ENCODE measurements around the gene AQP2. TPM values are rescaled to one million over a fixed set of nuclear protein-coding genes. Genes with fewer than 3 reads are reported as not detected.

Gene AQP2
- total and polyA plus RNA-seq, 2 experiments from 2014 or later, result 0.07 TPM; not detected in 1

GRCh38 chr12:49946086-49946485, 4.5 kb upstream of the AQP2 start (continued):
- TF ChIP-seq ETS1 (IDR thresholded peaks at IDR 0.05), result no peak
- TF ChIP-seq STAT1 (IDR thresholded peaks at IDR 0.05; ENCODE audit: unreplicated experiment), result no peak
- TF ChIP-seq ZNF114 (CRISPR knock-in tag; IDR thresholded peaks at IDR 0.05), result no peak

- H3K27ac Mint-ChIP-seq, result no peak overlapping the region
- peaks cover 14% of the 10 kb centered on the region for H3K27me3 Mint-ChIP-seq (ENCODE audit: insufficient read depth, low read depth, poor library complexity)
- TF ChIP-seq NANOG (IDR thresholded peaks at IDR 0.05; ENCODE audit: borderline replicate concordance), result no peak
- no peak for TF ChIP-seq STAT1 (IDR thresholded peaks at IDR 0.05; ENCODE audit: unreplicated experiment)
- no peak for TF ChIP-seq ZNF331 (CRISPR knock-in tag; IDR thresholded peaks at IDR 0.05; ENCODE audit: low read depth)
- no peak for TF ChIP-seq EZH2 (IDR thresholded peaks at IDR 0.05; ENCODE audit: low read depth, unreplicated experiment)
- TF ChIP-seq ZNF462 (CRISPR knock-in tag; IDR thresholded peaks at IDR 0.05), result no peak
- TF ChIP-seq ZNF114 (CRISPR knock-in tag; IDR thresholded peaks at IDR 0.05), result no peak
- no peak for TF ChIP-seq ETS1 (IDR thresholded peaks at IDR 0.05)
- no peak for TF ChIP-seq EZH2phosphoT487 (IDR thresholded peaks at IDR 0.05; ENCODE audit: unreplicated experiment)
- no peak for TF ChIP-seq CTCF (conservative IDR thresholded peaks at IDR 0.05; ENCODE audit: low read depth in 2 of 2)
- TF ChIP-seq CREB1 (CRISPR knock-in tag; IDR thresholded peaks at IDR 0.05; ENCODE audit: low read depth), result no peak
- TF ChIP-seq POLR2AphosphoS5 (IDR thresholded peaks at IDR 0.05; ENCODE audit: low read depth), result no peak
- no peak for TF ChIP-seq JUNB (IDR thresholded peaks at IDR 0.05; ENCODE audit: unreplicated experiment)
Measured at GRCh38 chr12:49946497-49946896, 4.0 kb upstream of the AQP2 start.

More at GRCh38 chr12:49946497-49946896, 4.0 kb upstream of the AQP2 start:
- Histone ChIP-seq H3K4me1 (ENCODE audit: insufficient read depth) (peaks cover 26% of the 10 kb centered on the region), H3K4me2 (peak overlapping the region; percentile 75), H4K20me1 (replicated peaks; ENCODE audit: insufficient read depth) (no peaks in the 10 kb centered on the region), H2AFZ (peak overlapping the region; percentile 24; the same call in 1 of the 2 replicates), H3K27ac (ENCODE audit: low read depth) (no peak overlapping the region), H3K36me3 (ENCODE audit: insufficient read depth) (no peaks in the 10 kb centered on the region), H3K79me2 (replicated peaks; ENCODE audit: insufficient read depth) (no peaks in the 10 kb centered on the region), H3K9me2 (ENCODE audit: insufficient read depth) (no peaks in the 10 kb centered on the region), H3F3A (replicated peaks; ENCODE audit: low read depth) (no peaks in the 10 kb centered on the region), H3K27me3 (ENCODE audit: insufficient read depth) (no peaks in the 10 kb centered on the region), H3K4me3 (peak overlapping the region; percentile 37; the same call in 1 of the 2 replicates)
- H3K9me3 Mint-ChIP-seq, result no peaks in the 10 kb centered on the region
- no peak for DNase-seq (ENCODE audit: low spot score)
- H3K4me3 Mint-ChIP-seq, result no peak overlapping the region
- no peak for ATAC-seq
- H3K4me1 Mint-ChIP-seq, result peaks cover 39% of the 10 kb centered on the region
- no peaks in the 10 kb centered on the region for H3K36me3 Mint-ChIP-seq (ENCODE audit: low read depth)

Measured in GM23338 (cell line).